ENCODE data around the gene PGM5. TPM values are rescaled to one million over a fixed set of nuclear protein-coding genes. Genes with fewer than 3 reads are reported as not detected.
"Not testable (repeated sequence)": the region's sequence is repeated elsewhere in the genome, so short reads cannot be mapped to it uniquely, and the experiment has no call there.

PGM5 gene
- total RNA-seq, 2 experiments from 2014 or later = not detected

DNA sequence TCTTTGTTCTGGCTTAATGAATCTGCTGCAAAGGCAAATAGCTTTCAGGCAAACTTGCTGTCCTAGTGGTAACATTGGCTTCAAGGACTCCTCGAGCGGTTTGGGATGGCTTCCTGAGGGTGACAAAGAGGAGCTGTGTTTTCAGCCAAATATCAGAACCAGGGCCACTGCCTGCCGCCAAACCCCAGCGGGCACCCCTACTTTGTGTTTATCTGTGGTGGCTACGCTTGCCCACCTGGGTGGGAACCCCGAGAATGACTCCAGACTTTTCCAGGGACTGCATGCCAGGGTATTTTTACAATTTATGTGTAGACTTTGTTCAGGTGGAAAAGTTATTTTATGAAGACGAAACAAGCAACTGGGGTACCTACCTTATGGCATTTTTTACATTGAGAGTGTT, 18.4 kb upstream of the PGM5 start:
- intact Hi-C loops (cut with micrococcal nuclease; ENCODE audit: unreplicated experiment); CTCF ChIA-PET (ENCODE audit: unreplicated experiment); H3K4me3 ChIP-seq (ENCODE audit: low read depth, low read length, poor library complexity, severe bottlenecking); DNase-seq (ENCODE audit: low spot score); H4K20me1 ChIP-seq (ENCODE audit: insufficient read depth, low read length); H3K9me3 ChIP-seq (ENCODE audit: low read length); H2AFZ ChIP-seq (ENCODE audit: low read length); H3K9me2 ChIP-seq (ENCODE audit: insufficient read depth, low read length); H3K27ac ChIP-seq (ENCODE audit: low read depth, low read length, poor library complexity, severe bottlenecking); H3K36me3 ChIP-seq (ENCODE audit: insufficient read depth, low read length); BruUV-seq (replicated peaks); H3K79me2 ChIP-seq (ENCODE audit: insufficient read depth, low read depth, low read length); H3K4me1 ChIP-seq (ENCODE audit: insufficient read depth, low read length, poor library complexity, severe bottlenecking); POLR2A ChIA-PET; H3K4me2 ChIP-seq (ENCODE audit: low read length): not testable (repeated sequence)

DNA sequence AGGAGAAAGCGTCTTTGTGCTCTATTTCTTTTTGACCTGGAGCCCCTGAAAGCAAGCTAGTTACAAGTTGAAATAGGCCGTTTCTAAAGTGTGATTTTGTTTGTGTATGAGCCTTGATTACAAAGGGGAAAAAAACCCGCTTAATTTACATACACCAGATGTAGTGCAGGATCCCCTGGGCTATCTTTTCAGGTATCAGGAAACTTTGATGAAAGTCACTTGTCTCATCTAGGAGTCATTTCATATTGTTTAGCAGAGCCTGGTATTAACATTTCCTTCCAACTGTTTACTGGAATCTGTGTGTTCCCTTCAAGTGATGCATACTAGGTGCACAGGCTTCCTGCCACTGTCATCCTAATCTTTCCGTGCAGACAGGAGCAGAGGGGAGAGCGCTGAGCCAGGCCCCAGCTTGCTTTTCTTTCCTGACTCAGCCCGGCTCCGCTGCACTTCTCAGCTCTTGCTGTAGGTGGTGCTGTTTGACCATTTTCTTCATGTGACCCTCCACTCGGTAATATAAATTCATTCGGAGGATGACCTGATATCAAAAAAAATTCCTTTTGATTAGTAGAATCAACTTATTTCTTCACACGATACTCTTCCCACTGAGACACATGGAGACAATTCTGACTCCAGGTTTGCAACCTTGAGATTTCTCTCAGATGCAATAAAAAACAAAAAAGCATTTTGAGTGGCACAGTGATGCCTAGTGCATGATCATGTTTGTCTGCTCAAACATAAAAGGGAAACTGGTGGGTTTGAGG, 14.0 kb upstream of the PGM5 start:
- BruUV-seq (replicated peaks); H3K79me2 ChIP-seq (ENCODE audit: insufficient read depth, low read depth, low read length); DNase-seq (ENCODE audit: low spot score); H3K4me1 ChIP-seq (ENCODE audit: insufficient read depth, low read length, poor library complexity, severe bottlenecking); H3K9me2 ChIP-seq (ENCODE audit: insufficient read depth, low read length); CTCF ChIA-PET (ENCODE audit: unreplicated experiment); H3K4me3 ChIP-seq (ENCODE audit: low read depth, low read length, poor library complexity, severe bottlenecking); H3K4me2 ChIP-seq (ENCODE audit: low read length); H4K20me1 ChIP-seq (ENCODE audit: insufficient read depth, low read length); H2AFZ ChIP-seq (ENCODE audit: low read length); H3K36me3 ChIP-seq (ENCODE audit: insufficient read depth, low read length); H3K27ac ChIP-seq (ENCODE audit: low read depth, low read length, poor library complexity, severe bottlenecking); H3K9me3 ChIP-seq (ENCODE audit: low read length): not testable (repeated sequence)
- intact Hi-C loops (cut with micrococcal nuclease; ENCODE audit: unreplicated experiment) = loop anchor here (5.0 kb wide), 1 partner anchor 225 kb away; no protein-coding TSS in a partner anchor
- POLR2A ChIA-PET = interaction anchor here (0.6 kb wide), 1 partner anchor 437 kb away, joined by 3 read pairs; no protein-coding TSS in a partner anchor
- TF ChIP-seq, protein P1, sequence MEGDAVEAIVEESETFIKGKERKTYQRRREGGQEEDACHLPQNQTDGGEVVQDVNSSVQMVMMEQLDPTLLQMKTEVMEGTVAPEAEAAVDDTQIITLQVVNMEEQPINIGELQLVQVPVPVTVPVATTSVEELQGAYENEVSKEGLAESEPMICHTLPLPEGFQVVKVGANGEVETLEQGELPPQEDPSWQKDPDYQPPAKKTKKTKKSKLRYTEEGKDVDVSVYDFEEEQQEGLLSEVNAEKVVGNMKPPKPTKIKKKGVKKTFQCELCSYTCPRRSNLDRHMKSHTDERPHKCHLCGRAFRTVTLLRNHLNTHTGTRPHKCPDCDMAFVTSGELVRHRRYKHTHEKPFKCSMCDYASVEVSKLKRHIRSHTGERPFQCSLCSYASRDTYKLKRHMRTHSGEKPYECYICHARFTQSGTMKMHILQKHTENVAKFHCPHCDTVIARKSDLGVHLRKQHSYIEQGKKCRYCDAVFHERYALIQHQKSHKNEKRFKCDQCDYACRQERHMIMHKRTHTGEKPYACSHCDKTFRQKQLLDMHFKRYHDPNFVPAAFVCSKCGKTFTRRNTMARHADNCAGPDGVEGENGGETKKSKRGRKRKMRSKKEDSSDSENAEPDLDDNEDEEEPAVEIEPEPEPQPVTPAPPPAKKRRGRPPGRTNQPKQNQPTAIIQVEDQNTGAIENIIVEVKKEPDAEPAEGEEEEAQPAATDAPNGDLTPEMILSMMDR (conservative IDR thresholded peaks at IDR 0.05; ENCODE audit: low read length) = peak; percentile 26; the same call in 1 of the 2 replicates

DNA sequence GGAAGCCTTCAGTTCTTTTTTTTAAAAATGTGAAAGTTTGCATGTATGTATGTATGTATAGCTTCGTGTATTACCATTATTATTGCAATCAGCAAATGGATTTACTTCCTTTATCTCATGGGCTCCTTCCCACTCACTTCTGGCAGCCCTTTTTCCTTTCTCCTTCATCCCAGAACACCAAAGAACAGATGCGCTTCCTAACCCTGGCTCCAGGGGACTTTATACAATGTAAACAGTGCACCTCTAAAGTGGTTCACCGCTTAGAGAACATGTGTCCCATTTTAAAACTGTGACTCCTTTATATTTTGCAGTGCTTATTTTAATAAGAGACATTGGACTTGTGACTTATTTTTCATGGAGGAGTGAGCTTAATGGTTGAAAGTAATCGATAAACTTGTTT, 13.2 kb upstream of the PGM5 start:
- H3K4me1 ChIP-seq (ENCODE audit: insufficient read depth, low read length, poor library complexity, severe bottlenecking); DNase-seq (ENCODE audit: low spot score); H3K27ac ChIP-seq (ENCODE audit: low read depth, low read length, poor library complexity, severe bottlenecking); H4K20me1 ChIP-seq (ENCODE audit: insufficient read depth, low read length); H3K9me3 ChIP-seq (ENCODE audit: low read length); H3K4me3 ChIP-seq (ENCODE audit: low read depth, low read length, poor library complexity, severe bottlenecking); H3K79me2 ChIP-seq (ENCODE audit: insufficient read depth, low read depth, low read length); H3K4me2 ChIP-seq (ENCODE audit: low read length); H3K36me3 ChIP-seq (ENCODE audit: insufficient read depth, low read length); BruUV-seq (replicated peaks); H3K9me2 ChIP-seq (ENCODE audit: insufficient read depth, low read length); CTCF ChIA-PET (ENCODE audit: unreplicated experiment); H2AFZ ChIP-seq (ENCODE audit: low read length): not testable (repeated sequence)
- intact Hi-C loops (cut with micrococcal nuclease; ENCODE audit: unreplicated experiment) = loop anchor here (5.0 kb wide), 1 partner anchor 224 kb away; no protein-coding TSS in a partner anchor
- POLR2A ChIA-PET = interaction anchor here (0.6 kb wide), 1 partner anchor 93 kb away, joined by 3 read pairs; no protein-coding TSS in a partner anchor

DNA sequence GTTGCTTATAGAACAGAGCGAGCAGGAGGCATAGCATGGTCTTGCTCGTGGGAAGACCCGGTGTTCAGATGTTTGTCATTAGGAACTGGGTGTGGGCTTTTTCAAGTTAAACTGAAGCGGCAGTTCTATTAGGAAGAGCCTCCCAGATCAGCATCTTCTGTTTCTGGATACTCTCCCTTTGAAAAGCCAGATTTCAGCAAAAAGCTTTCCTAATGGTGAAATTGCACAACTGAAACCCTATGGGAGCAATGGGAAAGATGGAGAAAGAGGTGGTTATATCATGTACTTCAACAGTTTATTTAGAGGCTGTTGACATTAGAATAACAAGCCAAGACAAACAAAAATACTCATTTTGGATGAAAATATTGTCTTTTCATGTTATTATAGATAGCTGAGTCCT, 12.4 kb upstream of the PGM5 start:
- H3K27ac ChIP-seq (ENCODE audit: low read depth, low read length, poor library complexity, severe bottlenecking); H2AFZ ChIP-seq (ENCODE audit: low read length); H4K20me1 ChIP-seq (ENCODE audit: insufficient read depth, low read length); H3K9me3 ChIP-seq (ENCODE audit: low read length); H3K4me2 ChIP-seq (ENCODE audit: low read length); DNase-seq (ENCODE audit: low spot score); H3K36me3 ChIP-seq (ENCODE audit: insufficient read depth, low read length); H3K79me2 ChIP-seq (ENCODE audit: insufficient read depth, low read depth, low read length); H3K9me2 ChIP-seq (ENCODE audit: insufficient read depth, low read length); H3K4me1 ChIP-seq (ENCODE audit: insufficient read depth, low read length, poor library complexity, severe bottlenecking); BruUV-seq (replicated peaks); H3K4me3 ChIP-seq (ENCODE audit: low read depth, low read length, poor library complexity, severe bottlenecking); CTCF ChIA-PET (ENCODE audit: unreplicated experiment); POLR2A ChIA-PET: not testable (repeated sequence)
- intact Hi-C loops (cut with micrococcal nuclease; ENCODE audit: unreplicated experiment) = loop anchor here (5.0 kb wide), 1 partner anchor 223 kb away; no protein-coding TSS in a partner anchor

DNA sequence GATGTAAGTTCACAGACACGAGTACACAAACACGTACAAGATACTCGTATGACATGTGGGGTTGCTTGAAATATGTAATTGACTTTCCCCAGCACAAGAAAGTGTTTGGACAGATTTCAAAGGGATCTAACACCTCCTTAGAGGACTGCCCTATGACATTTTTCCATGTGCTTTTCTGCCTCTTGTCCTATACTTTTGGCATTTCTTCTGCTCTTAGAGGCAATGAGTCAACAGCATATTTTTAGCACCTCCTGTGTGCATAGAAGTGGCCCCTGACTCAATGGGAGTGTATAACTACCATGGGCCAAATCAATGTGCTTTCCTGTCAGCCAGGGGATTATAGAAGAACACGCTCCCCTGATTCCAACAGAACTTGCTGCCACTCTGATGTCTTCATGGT, 4.7 kb upstream of the PGM5 start:
- H4K20me1 ChIP-seq (ENCODE audit: insufficient read depth, low read length); H3K4me2 ChIP-seq (ENCODE audit: low read length); H3K4me3 ChIP-seq (ENCODE audit: low read depth, low read length, poor library complexity, severe bottlenecking); CTCF ChIA-PET (ENCODE audit: unreplicated experiment); intact Hi-C loops (cut with micrococcal nuclease; ENCODE audit: unreplicated experiment); POLR2A ChIA-PET; H3K79me2 ChIP-seq (ENCODE audit: insufficient read depth, low read depth, low read length); H3K9me3 ChIP-seq (ENCODE audit: low read length); H3K9me2 ChIP-seq (ENCODE audit: insufficient read depth, low read length); H2AFZ ChIP-seq (ENCODE audit: low read length); H3K4me1 ChIP-seq (ENCODE audit: insufficient read depth, low read length, poor library complexity, severe bottlenecking); BruUV-seq (replicated peaks); H3K27ac ChIP-seq (ENCODE audit: low read depth, low read length, poor library complexity, severe bottlenecking); DNase-seq (ENCODE audit: low spot score); H3K36me3 ChIP-seq (ENCODE audit: insufficient read depth, low read length): not testable (repeated sequence)

DNA sequence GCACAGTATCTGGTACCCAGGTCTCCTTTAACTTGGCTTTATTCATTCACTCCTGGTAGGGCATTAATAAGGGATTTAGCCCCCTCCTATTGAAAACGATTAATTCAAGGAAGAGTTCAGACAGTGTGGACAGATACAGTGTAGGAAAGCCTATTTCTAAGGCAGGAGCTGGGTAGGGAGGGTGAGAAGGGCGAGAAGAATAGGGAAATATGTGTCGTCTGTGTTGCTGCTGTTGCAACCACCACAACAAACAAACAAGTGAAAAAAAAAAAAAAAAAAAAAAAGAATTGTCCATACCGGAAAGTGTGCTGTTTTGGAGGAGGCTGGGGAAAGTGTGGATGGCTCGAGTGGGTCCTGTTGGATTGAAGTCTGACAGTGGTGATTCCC, 425 bp upstream of the PGM5 start:
- intact Hi-C loops (cut with micrococcal nuclease; ENCODE audit: unreplicated experiment); H3K79me2 ChIP-seq (ENCODE audit: insufficient read depth, low read depth, low read length); BruUV-seq (replicated peaks); H3K4me2 ChIP-seq (ENCODE audit: low read length); H2AFZ ChIP-seq (ENCODE audit: low read length); H4K20me1 ChIP-seq (ENCODE audit: insufficient read depth, low read length); POLR2A ChIA-PET; H3K4me3 ChIP-seq (ENCODE audit: low read depth, low read length, poor library complexity, severe bottlenecking); DNase-seq (ENCODE audit: low spot score); H3K4me1 ChIP-seq (ENCODE audit: insufficient read depth, low read length, poor library complexity, severe bottlenecking); H3K27ac ChIP-seq (ENCODE audit: low read depth, low read length, poor library complexity, severe bottlenecking); H3K9me3 ChIP-seq (ENCODE audit: low read length); H3K36me3 ChIP-seq (ENCODE audit: insufficient read depth, low read length); H3K9me2 ChIP-seq (ENCODE audit: insufficient read depth, low read length); CTCF ChIA-PET (ENCODE audit: unreplicated experiment): not testable (repeated sequence)
